ENCODE measurements around the gene ANTXR2.

DNA sequence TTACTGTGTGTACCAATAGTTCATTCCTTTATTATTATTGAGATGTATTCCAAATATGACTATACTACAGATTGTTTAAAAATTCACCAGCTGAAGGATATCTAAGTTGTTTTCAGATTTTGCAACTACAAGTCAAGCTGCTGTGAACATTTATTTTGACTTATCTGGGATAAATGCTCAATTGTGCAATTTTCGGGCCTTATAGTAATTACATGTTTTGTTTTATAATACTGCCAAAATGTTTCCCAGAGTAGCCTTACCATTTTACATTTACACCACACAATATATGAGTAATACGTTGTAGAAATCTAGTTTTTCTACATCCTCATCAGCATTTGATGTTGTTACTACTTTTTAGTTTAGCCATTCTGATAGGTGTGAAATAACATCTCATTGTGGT lies 179.6 kb downstream of the ANTXR2 start:
- no peak for TF ChIP-seq EZH2 (IDR thresholded peaks at IDR 0.05)
- TF ChIP-seq, protein P1, sequence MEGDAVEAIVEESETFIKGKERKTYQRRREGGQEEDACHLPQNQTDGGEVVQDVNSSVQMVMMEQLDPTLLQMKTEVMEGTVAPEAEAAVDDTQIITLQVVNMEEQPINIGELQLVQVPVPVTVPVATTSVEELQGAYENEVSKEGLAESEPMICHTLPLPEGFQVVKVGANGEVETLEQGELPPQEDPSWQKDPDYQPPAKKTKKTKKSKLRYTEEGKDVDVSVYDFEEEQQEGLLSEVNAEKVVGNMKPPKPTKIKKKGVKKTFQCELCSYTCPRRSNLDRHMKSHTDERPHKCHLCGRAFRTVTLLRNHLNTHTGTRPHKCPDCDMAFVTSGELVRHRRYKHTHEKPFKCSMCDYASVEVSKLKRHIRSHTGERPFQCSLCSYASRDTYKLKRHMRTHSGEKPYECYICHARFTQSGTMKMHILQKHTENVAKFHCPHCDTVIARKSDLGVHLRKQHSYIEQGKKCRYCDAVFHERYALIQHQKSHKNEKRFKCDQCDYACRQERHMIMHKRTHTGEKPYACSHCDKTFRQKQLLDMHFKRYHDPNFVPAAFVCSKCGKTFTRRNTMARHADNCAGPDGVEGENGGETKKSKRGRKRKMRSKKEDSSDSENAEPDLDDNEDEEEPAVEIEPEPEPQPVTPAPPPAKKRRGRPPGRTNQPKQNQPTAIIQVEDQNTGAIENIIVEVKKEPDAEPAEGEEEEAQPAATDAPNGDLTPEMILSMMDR (IDR thresholded peaks at IDR 0.05) = no peak

All from neural progenitor cell (in vitro differentiated cells).